HepG2 (cell line): Measurements from ENCODE around the gene TMBIM1. TPM values are rescaled to one million over a fixed set of nuclear protein-coding genes. Genes with fewer than 3 reads are reported as not detected.

Experiments used
- ARID4A ChIP-seq: sonication (generic); formaldehyde crosslinking; IDR thresholded peaks from 2 replicates; pipeline ENCODE4 v1.5.0; 2020; ENCODE audit warnings: mild to moderate bottlenecking, missing genetic modification reagents, borderline replicate concordance
- CERS6 ChIP-seq: sonication (generic); formaldehyde crosslinking; IDR thresholded peaks from 2 replicates; pipeline ENCODE4 v1.5.0; 2020; ENCODE audit warnings: missing genetic modification reagents
- CHCHD3 ChIP-seq: sonication (generic); formaldehyde crosslinking; IDR thresholded peaks from 2 replicates; pipeline ENCODE4 v1.8.0; 2022; ENCODE audit warnings: mild to moderate bottlenecking, missing genetic modification reagents, moderate library complexity
- ELF3 ChIP-seq: IDR thresholded peaks from 2 replicates; pipeline ENCODE4 v1.6.1; 2016; ENCODE audit warnings: missing genetic modification reagents, missing compliant biosample characterization
- FOXM1 ChIP-seq: sonication (generic); formaldehyde crosslinking; IDR thresholded peaks from 2 replicates; pipeline ENCODE4 v1.5.0; 2020; ENCODE audit warnings: missing genetic modification reagents
- KLF12 ChIP-seq: sonication (generic); formaldehyde crosslinking; IDR thresholded peaks from 2 replicates; pipeline ENCODE4 v1.4.0; 2020; ENCODE audit warnings: missing genetic modification reagents, borderline replicate concordance
- MED8 ChIP-seq: sonication (generic); formaldehyde crosslinking; IDR thresholded peaks from 2 replicates; pipeline ENCODE4 v1.8.1; 2023; ENCODE audit warnings: mild to moderate bottlenecking, missing genetic modification reagents; ENCODE audit not compliant: insufficient replicate concordance
- MIXL1 ChIP-seq: IDR thresholded peaks from 2 replicates; pipeline ENCODE4 v1.6.1; 2016
- MXD4 ChIP-seq: IDR thresholded peaks from 2 replicates; pipeline ENCODE4 v1.6.1; 2016; ENCODE audit warnings: mild to moderate bottlenecking, missing biosample characterization, missing genetic modification reagents
- NRL ChIP-seq: sonication (generic); formaldehyde crosslinking; IDR thresholded peaks from 2 replicates; pipeline ENCODE4 v1.5.0; 2020; ENCODE audit warnings: missing genetic modification reagents, mild to moderate bottlenecking, moderate library complexity, borderline replicate concordance
- RARG ChIP-seq: sonication (generic); formaldehyde crosslinking; IDR thresholded peaks from 2 replicates; pipeline ENCODE4 v1.4.0; 2020; ENCODE audit warnings: low read depth, mild to moderate bottlenecking, missing genetic modification reagents
- SCMH1 ChIP-seq: sonication (generic); formaldehyde crosslinking; IDR thresholded peaks from 2 replicates; pipeline ENCODE4 v1.9.0; 2021; ENCODE audit warnings: missing genetic modification reagents, mild to moderate bottlenecking, borderline replicate concordance
- SP140L ChIP-seq: sonication (generic); formaldehyde crosslinking; IDR thresholded peaks from 2 replicates; pipeline ENCODE4 v1.4.0; 2020; ENCODE audit warnings: missing genetic modification reagents, borderline replicate concordance
- TEF ChIP-seq: sonication (generic); formaldehyde crosslinking; IDR thresholded peaks from 2 replicates; pipeline ENCODE4 v1.5.0; 2020; ENCODE audit warnings: missing genetic modification reagents
- THAP9 ChIP-seq: sonication (generic); formaldehyde crosslinking; IDR thresholded peaks from 2 replicates; pipeline ENCODE4; 2020; ENCODE audit warnings: missing genetic modification reagents, mild to moderate bottlenecking, borderline replicate concordance
- ZKSCAN1 ChIP-seq: fragments of 150-350 bp; IDR thresholded peaks from 2 replicates; pipeline ENCODE4 v1.6.1; 2014; ENCODE audit warnings: low read length
- ZNF326 ChIP-seq: sonication (generic); formaldehyde crosslinking; IDR thresholded peaks from 2 replicates; pipeline ENCODE4 v1.4.0; 2020; ENCODE audit warnings: missing genetic modification reagents, borderline replicate concordance
- ZNF329 ChIP-seq: sonication (generic); formaldehyde crosslinking; IDR thresholded peaks from 2 replicates; pipeline ENCODE4 v1.9.0; 2021; ENCODE audit warnings: low read depth, mild to moderate bottlenecking, missing genetic modification reagents
- ZNF576 ChIP-seq: sonication (generic); formaldehyde crosslinking; IDR thresholded peaks from 2 replicates; pipeline ENCODE4 v1.4.0; 2020; ENCODE audit warnings: mild to moderate bottlenecking, missing genetic modification reagents
- ZNF670 ChIP-seq: sonication (generic); formaldehyde crosslinking; IDR thresholded peaks from 2 replicates; pipeline ENCODE4 v1.8.0; 2022; ENCODE audit warnings: mild to moderate bottlenecking, missing genetic modification reagents, borderline replicate concordance
- ZNF850 ChIP-seq: sonication (generic); formaldehyde crosslinking; conservative IDR thresholded peaks from 2 replicates; pipeline ENCODE4 v1.9.0; 2021; ENCODE audit warnings: mild to moderate bottlenecking, missing genetic modification reagents
- polyA plus RNA-seq, 8 experiments: library from polyadenylated mRNA; depleted of rRNA in 3 of 8; stranded (reverse) in 7 of 8; unstranded in 1 of 8; fragments of >200 nt; fragmentation: Illumina TruSeq in 4 of 8; extraction: Trizol in 4 of 8; gene quantifications; 2 replicates each; pipeline versions ENCODE4 v1.2.1 to v1.2.3, GENCODE V29; 2011 to 2016; ENCODE audit warnings: low read depth in 4 of 8, missing spikeins in 1 of 8, mixed read lengths in 1 of 8; ENCODE audit not compliant: insufficient read depth in 1 of 8
- total RNA-seq, 5 experiments: library from RNA; depleted of rRNA; stranded (reverse); fragments of >200 nt; fragmentation: Illumina TruSeq; extraction: Trizol; gene quantifications; 2 replicates each; pipeline ENCODE4 v1.2.3, GENCODE V29; 2016; ENCODE audit warnings: low read depth in 1 of 5

TMBIM1 gene
- total and polyA plus RNA-seq, 2 of the 13 experiments (the other 11 are each of a cell fraction or from before 2014, with no cell fraction given): 127 to 139 TPM

GRCh38 chr2:218322768-218323525, 30.6 kb upstream of the TMBIM1 start (continued):
- TF ChIP-seq ZNF576 (CRISPR knock-in tag) (0 out of 2 replicates have a peak, but pooled peaks have one; percentile 45), ELF3 (CRISPR knock-in tag) (no peak), MIXL1 (no peak), FOXM1 (no peak), CHCHD3 (CRISPR knock-in tag) (no peak), CERS6 (CRISPR knock-in tag) (no peak), ZNF326 (no peak), ARID4A (CRISPR knock-in tag) (peak; percentile 89), ZNF670 (CRISPR knock-in tag) (peak; percentile 12; the same call in 1 of the 2 replicates), ZNF850 (CRISPR knock-in tag) (no peak), RARG (CRISPR knock-in tag) (no peak), MED8 (CRISPR knock-in tag) (peak; percentile 95), SCMH1 (CRISPR knock-in tag) (no peak), NRL (CRISPR knock-in tag) (no peak), ZNF329 (CRISPR knock-in tag) (no peak; the same call in 1 of the 2 replicates), KLF12 (CRISPR knock-in tag) (peak; percentile 93), MXD4 (CRISPR knock-in tag) (peak; percentile 94), TEF (no peak), SP140L (CRISPR knock-in tag) (no peak), THAP9 (CRISPR knock-in tag) (no peak; the same call in none of the 2 replicates), ZKSCAN1 (no peak)
